HEK293T (cell line): ENCODE measurements around the gene NT5C2.

Experiments used
- BHLHE40 ChIP-seq: fragments of 450-650 bp; IDR thresholded peaks from 2 replicates; pipeline ENCODE4 v1.6.1; 2016; ENCODE audit warnings: mild to moderate bottlenecking, moderate library complexity, borderline replicate concordance
- FOXA1 ChIP-seq: fragments of 450-650 bp; IDR thresholded peaks from 2 replicates; pipeline ENCODE4 v1.6.1; 2016; ENCODE audit warnings: mild to moderate bottlenecking
- FOXM1 ChIP-seq: fragments of 450-650 bp; IDR thresholded peaks from 2 replicates; pipeline ENCODE4 v1.6.1; 2017; ENCODE audit warnings: mild to moderate bottlenecking, borderline replicate concordance
- NFRKB ChIP-seq: fragments of 450-650 bp; IDR thresholded peaks from 2 replicates; pipeline ENCODE4 v1.6.1; 2016; ENCODE audit warnings: mild to moderate bottlenecking, moderate library complexity

DNA sequence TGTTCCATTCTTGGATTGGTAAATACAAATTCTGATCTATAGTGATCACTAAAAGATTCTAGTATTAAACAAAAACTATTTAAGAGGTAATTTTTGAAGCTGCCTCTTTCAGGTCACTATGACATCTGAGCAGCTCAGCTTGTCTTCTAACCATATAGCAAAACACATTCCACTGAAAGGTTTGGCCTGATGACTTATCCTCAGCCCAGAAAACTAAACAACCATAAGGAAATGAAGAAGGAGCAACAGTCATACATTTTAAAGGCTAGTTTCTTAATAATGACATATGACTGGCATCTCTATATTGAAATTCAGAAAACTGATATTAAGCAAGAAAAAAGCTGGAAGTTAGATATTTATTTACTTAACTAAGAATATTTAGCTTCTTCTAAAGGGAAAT is 24.6 kb downstream of the NT5C2 start:
- TF ChIP-seq FOXM1 (no peak), NFRKB (no peak), BHLHE40 (no peak), FOXA1 (no peak)
